SK-N-MC (cell line): ENCODE data around the gene LRRC43.

Source experiments
- DNase-seq: peaks from one replicate; pipeline ENCODE4 v3.0.0-alpha.2; 2011; ENCODE audit warnings: low read depth, low spot score
- H3K27ac ChIP-seq: fragments of 200-600 bp; sonication (generic); 2 replicates; pipeline ENCODE4 v1.5.1; 2016; ENCODE audit warnings: mixed run types
- H3K36me3 ChIP-seq: fragments of 200-600 bp; sonication (generic); 2 replicates; pipeline ENCODE4 v1.6.1; 2017; ENCODE audit warnings: antibody characterized with exemption, low read length, mixed read lengths; ENCODE audit not compliant: insufficient read depth
- H3K4me3 ChIP-seq: fragments of 200-600 bp; sonication (generic); 2 replicates; pipeline ENCODE4 v1.5.1; 2016
- H3K9ac ChIP-seq: fragments of 200-600 bp; sonication (generic); 2 replicates; pipeline ENCODE4 v1.8.0; 2017; ENCODE audit warnings: mixed run types, mixed read lengths; ENCODE audit not compliant: insufficient read length
- H3K9me3 ChIP-seq: fragments of 200-600 bp; sonication (generic); 2 replicates; pipeline ENCODE4 v1.6.1; 2017; ENCODE audit warnings: low read depth, mild to moderate bottlenecking, antibody characterized with exemption, low read length, moderate library complexity, mixed read lengths
- EZH2 ChIP-seq: fragments of 200-600 bp; sonication (generic); IDR thresholded peaks from one replicate; pipeline ENCODE4 v1.6.1; 2017; ENCODE audit warnings: antibody characterized with exemption
- FOXP2 ChIP-seq: optimal IDR thresholded peaks from 2 replicates; pipeline ENCODE3; 2011; ENCODE audit warnings: mild to moderate bottlenecking, moderate library complexity; ENCODE audit not compliant: insufficient read depth; ENCODE audit errors: extremely low read length, control extremely low read depth
- POLR2AphosphoS5 ChIP-seq: IDR thresholded peaks from 2 replicates; pipeline ENCODE4 v1.6.1; 2012; ENCODE audit warnings: mild to moderate bottlenecking, low read depth, low read length, borderline replicate concordance

The LRRC43 gene

DNA sequence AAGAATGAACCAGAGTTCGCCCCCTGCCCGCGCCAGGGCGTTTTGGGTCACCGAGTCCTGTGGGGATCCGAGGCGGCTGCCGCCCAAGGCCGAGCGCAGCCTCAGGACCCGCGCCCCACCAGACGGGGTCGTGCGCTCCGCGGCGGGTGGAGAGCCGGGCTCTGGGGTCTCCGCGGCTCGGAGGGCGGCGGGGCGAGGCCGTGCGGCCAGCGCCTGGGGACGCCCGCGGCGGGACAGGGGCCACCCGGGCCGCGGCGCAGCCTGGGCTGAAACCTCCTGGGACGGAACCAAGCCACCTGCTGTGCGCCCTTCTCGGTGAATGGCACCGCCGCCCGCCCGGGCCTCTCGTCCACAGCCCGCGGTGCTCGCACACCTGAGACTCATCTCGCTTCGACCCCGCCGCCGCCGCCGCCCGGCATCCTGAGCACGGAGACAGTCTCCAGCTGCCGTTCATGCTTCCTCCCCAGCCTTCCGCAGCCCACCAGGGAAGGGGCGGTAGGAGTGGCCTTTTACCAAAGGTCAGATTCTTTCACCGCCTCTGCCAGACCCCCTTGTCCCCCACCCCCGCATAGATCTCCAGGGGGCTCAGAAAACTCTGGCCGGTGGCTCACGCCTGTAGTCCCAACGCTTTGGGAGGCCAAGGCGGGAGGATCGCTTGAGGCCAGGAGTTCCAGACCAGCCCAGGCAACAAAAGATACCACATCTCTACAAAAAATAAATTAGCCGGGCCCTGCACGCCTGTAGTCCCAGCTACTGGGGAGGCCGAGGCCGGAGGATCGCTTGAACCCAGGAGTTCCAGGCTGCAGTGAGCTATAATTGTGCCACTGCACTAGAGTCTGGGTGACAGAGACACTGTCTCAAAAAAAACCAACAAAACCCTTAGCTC lies 21.5 kb downstream of the LRRC43 start:
- Histone ChIP-seq H3K9me3 (no peaks in the 10 kb centered on the region), H3K27ac (no peak overlapping the region), H3K4me3 (peak overlapping the region; percentile 82), H3K9ac (no peak overlapping the region), H3K36me3 (peaks cover 21% of the 10 kb centered on the region; the same call in 1 of the 2 replicates)
- no peak for DNase-seq
- TF ChIP-seq EZH2 = no peak
- TF ChIP-seq FOXP2 = no peak
- no peak for TF ChIP-seq POLR2AphosphoS5

DNA sequence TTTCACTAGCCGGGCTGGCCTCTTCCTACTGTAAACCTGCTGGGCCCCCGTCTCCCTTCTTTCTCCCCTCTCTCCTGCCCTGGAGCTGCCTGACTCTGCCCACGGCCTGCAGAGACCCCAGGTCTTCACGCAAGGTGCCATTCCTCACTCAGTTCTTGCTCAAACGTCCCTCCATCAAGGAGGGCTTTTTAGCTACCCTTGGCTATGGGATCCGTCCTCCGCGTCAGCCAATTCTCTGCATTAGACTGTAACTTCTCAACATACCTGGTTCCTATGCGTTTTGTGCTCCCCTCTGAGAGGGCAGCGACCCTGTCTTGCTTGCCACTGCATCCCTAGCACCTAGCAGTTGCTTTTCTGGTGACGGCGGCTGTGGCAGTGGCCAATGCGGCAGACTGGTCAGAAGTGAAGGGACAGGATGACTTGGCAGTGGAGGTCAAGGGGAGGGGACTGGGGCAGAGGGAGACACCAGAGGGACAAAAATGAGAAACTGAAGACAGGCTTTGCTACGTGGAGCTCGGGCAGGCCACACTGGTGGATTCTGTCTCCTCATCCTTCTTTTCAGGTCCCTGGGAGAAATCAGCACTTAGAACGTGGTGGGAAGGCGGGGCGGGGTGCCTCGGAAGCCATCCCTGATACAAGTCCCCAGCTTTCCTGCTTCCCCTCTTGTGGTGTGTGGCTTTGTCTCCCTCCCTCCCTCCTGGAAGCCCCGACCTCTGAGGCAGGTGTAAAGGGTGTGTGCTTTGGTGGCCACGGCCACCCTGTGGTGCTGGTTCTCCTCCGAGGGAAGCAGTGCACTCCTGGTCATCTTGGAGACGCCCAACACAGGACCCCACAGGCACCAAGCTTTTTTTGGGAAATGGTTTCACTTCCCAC lies 22.4 kb downstream of the LRRC43 start:
- Histone ChIP-seq H3K4me3 (no peak overlapping the region), H3K9ac (no peak overlapping the region), H3K9me3 (no peaks in the 10 kb centered on the region), H3K27ac (no peak overlapping the region), H3K36me3 (peaks cover 29% of the 10 kb centered on the region; the same call in 1 of the 2 replicates)
- no peak for TF ChIP-seq FOXP2
- TF ChIP-seq EZH2 = no peak
- TF ChIP-seq POLR2AphosphoS5 = 0 out of 2 replicates have a peak, but pooled peaks have one; percentile 3
- DNase-seq = no peak

DNA sequence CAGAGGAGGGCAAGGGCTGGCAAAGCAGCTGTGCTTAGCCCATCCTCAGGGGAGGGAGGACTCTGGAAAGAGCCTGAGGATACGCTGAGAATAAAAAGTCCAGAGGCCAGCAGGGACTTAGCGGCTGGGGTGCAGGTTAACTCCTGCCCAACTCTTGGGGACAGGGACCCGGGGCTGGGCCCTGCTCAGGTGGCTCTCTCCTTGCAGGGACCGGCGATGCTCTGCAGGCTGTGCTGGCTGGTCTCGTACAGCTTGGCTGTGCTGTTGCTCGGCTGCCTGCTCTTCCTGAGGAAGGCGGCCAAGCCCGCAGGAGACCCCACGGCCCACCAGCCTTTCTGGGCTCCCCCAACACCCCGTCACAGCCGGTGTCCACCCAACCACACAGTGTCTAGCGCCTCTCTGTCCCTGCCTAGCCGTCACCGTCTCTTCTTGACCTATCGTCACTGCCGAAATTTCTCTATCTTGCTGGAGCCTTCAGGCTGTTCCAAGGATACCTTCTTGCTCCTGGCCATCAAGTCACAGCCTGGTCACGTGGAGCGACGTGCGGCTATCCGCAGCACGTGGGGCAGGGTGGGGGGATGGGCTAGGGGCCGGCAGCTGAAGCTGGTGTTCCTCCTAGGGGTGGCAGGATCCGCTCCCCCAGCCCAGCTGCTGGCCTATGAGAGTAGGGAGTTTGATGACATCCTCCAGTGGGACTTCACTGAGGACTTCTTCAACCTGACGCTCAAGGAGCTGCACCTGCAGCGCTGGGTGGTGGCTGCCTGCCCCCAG lies 23.4 kb downstream of the LRRC43 start:
- TF ChIP-seq FOXP2 = no peak
- TF ChIP-seq EZH2 = no peak
- peak; percentile 4; the same call in 1 of the 2 replicates for TF ChIP-seq POLR2AphosphoS5
- Histone ChIP-seq H3K9ac (no peak overlapping the region), H3K9me3 (no peaks in the 10 kb centered on the region), H3K36me3 (peaks cover 33% of the 10 kb centered on the region; the same call in 1 of the 2 replicates), H3K4me3 (no peak overlapping the region), H3K27ac (no peak overlapping the region)
- DNase-seq = no peak

- TF ChIP-seq EZH2 (no peak), POLR2AphosphoS5 (no peak), FOXP2 (no peak)
- peaks cover 38% of the 10 kb centered on the region for H3K36me3 ChIP-seq
- H3K9me3 ChIP-seq = no peaks in the 10 kb centered on the region
- no peak overlapping the region for H3K9ac ChIP-seq
- no peak overlapping the region for H3K4me3 ChIP-seq
- H3K27ac ChIP-seq = no peak overlapping the region
- no peak for DNase-seq
Observed at GRCh38 chr12:122206976-122207375, 24.1 kb downstream of the LRRC43 start.

DNA sequence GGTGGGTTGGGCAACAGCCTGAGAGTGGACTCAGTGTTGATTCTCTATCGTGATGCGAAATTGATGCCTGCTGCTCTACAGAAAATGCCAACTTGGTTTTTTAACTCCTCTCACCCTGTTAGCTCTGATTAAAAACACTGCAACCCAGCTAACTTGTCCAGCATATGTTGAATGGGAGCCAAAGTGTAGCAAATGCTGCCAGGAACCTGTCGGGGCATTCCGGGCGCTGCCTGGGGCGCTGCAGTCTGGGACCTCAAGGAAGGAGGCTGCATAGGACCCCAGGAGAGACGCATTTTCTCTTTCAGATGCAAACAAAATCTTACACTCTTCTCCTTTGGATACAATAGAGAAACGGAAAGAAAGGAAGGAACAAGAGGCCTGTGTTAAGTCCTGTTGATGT lies 24.5 kb downstream of the LRRC43 start:
- Histone ChIP-seq H3K9me3 (no peaks in the 10 kb centered on the region), H3K9ac (no peak overlapping the region), H3K36me3 (peaks cover 43% of the 10 kb centered on the region), H3K4me3 (no peak overlapping the region), H3K27ac (no peak overlapping the region)
- no peak for DNase-seq
- no peak for TF ChIP-seq FOXP2
- no peak for TF ChIP-seq POLR2AphosphoS5
- TF ChIP-seq EZH2 = no peak

- H3K36me3 ChIP-seq = peaks cover 51% of the 10 kb centered on the region
- no peak for TF ChIP-seq FOXP2
- TF ChIP-seq EZH2 = no peak
- no peak for TF ChIP-seq POLR2AphosphoS5
- H3K9ac ChIP-seq = no peak overlapping the region
- H3K4me3 ChIP-seq = no peak overlapping the region
- H3K27ac ChIP-seq = no peak overlapping the region
- no peak for DNase-seq
- no peaks in the 10 kb centered on the region for H3K9me3 ChIP-seq
Observed at GRCh38 chr12:122208073-122208820, 25.3 kb downstream of the LRRC43 start.

- no peaks in the 10 kb centered on the region for H3K9me3 ChIP-seq
- H3K9ac ChIP-seq = no peak overlapping the region
- TF ChIP-seq POLR2AphosphoS5 = no peak
- no peak for TF ChIP-seq FOXP2
- TF ChIP-seq EZH2 = no peak
- H3K4me3 ChIP-seq = no peak overlapping the region
- no peak overlapping the region for H3K27ac ChIP-seq
- DNase-seq = no peak
- H3K36me3 ChIP-seq = peaks cover 75% of the 10 kb centered on the region
Observed at GRCh38 chr12:122215771-122216170, 32.8 kb downstream of the LRRC43 start.
